Globus pallidus (tissue), 1 donor: ENCODE results near the gene INF2.
"Not testable (repeated sequence)": the region's sequence is repeated elsewhere in the genome, so short reads cannot be mapped to it uniquely, and the experiment has no call there.

ENCODE experiments used
- DNase-seq: peaks from one replicate; pipeline ENCODE4 v3.0.0-alpha.2; 2015; ENCODE audit warnings: low spot score

Gene INF2

GRCh38 chr14:104657101-104657524 lies 32.3 kb upstream of the INF2 start:
- peak; percentile 45 for DNase-seq

DNA sequence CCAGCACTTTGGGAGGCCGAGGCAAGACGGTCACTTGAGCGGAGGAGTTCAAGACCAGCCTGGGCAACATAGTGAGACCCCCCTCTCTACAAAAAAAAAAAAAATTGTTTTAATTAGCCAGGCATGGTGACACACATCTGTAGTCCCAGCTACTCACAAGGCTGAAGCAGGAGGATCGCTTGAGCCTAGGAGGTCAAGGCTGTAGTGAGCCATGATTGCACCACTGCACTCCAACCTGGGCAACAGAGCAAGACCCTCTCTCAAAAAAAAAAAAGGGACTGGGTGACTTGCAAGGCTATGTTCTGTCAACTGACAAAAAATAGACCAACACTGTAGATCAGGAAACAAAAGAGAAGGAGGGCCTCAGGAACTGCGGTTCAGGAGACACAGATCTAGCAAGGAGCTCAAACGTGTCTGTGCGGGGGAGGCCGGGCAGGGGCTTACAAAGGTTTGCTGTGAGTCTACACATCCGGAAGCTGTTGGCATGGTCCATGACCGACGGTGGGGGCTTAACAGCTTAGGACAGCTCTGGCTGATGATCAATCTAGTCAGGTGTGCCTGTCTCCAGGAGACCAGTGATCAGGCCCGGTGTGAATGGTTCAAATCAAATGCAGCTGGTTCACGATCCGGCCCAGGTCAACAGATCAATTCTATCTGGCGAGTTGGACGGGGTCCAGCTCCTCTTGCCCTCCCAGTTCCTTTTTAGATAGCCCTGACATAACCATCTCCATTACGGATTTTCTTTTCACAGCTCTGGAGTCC lies 31.7 kb upstream of the INF2 start:
- DNase-seq, result no peak

GRCh38 chr14:104658325-104658712 lies 31.1 kb upstream of the INF2 start:
- DNase-seq, result no peak

- no peak for DNase-seq
These were observed 30.3 kb upstream of the INF2 start for GRCh38 chr14:104659146-104659545.

- no peak for DNase-seq
These were observed 29.5 kb upstream of the INF2 start for GRCh38 chr14:104659764-104660523.

DNA sequence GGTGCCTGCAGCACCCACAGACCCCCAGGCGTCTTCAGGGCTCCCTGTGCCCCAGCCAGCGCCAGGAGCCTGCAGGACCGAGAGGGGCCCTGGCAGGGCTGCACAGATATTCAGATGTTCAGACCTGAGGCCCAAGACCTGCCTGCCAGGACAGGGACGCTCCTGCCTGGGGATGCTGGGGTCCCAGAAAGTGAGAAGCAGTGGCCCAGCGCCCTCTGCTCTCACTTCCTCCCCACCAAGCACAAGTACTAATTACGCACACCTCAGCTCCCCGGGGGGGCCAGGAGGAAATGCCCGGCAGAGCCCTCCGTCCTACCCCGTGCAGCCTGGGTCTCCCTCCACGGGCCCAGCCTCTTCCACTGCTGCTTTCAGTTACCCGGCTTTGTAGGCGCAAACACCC lies 28.8 kb upstream of the INF2 start:
- DNase-seq, result no peak

- no peak for DNase-seq
These were observed 28.3 kb upstream of the INF2 start for GRCh38 chr14:104661086-104661485.

DNA sequence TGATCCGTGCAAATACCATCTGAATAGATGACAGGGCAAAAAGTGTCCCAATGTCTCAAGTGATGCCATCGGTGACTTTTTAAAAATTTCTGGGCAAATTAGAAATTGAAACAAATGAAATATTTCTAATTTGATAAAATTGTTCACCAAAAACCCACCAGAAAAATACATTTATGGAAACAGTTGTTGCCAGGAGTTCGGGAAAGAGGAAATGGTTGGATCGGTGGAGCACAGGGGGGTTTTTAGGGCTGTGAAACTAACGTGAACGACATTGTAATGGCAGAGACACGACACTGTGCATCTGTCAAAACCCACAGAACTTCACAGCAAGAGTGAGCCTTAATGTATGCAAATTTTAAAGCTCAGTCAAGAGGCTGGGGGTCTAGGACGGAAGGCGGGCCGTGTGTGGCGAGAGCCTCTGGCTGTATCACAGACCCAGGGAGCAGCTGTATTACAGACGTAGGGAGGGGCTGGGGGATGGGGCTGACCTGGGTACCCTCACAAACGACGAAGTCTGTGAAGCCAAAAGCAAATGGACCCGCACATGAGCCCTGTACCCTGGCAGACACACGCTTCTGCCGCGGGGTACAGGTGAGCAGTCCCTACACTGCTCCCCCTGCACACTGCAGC lies 27.8 kb upstream of the INF2 start:
- DNase-seq, result not testable (repeated sequence)

DNA sequence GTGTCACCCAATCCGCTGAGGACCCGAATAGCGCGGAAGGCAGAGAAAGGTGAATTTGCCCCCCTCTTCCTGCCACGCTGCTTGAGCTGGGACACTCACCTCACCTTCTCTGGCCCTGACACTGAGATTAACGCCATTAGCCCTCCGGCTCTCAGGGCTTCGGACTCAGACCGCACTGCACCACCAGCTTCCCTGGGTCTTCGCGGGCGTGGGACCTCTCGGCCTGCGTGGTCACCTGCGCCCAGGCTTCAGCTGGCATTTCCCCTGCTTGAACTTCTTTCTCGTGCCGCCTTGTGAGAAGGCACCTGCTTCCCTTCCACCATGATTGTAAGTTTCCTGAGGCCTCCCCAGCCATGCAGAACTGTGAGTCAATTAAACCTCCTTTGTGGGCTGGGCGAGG lies 26.9 kb upstream of the INF2 start:
- DNase-seq, result not testable (repeated sequence)

DNA sequence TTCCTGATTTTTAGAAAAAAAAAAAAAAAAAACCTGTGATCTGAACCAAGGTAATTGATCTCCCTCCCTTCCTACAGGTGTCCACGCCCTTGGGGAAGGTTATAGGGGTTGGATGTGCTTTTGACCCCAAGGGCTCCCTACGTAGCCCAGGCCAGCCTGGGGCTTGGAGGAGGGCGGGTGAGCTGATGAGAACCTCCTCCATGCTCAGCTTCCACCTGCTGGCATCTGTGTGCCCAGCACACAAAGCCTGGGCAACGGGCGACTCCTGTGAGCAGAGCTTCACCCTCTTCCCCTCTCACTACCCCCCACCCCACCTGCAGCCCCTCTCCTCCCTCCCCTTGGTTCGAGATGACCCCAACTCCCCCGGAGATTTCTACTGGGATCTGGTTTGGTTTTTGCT lies 25.3 kb upstream of the INF2 start:
- DNase-seq, result no peak

GRCh38 chr14:104664588-104664987 lies 24.8 kb upstream of the INF2 start:
- DNase-seq, result no peak

GRCh38 chr14:104665114-104665656 lies 24.2 kb upstream of the INF2 start:
- DNase-seq, result no peak

DNA sequence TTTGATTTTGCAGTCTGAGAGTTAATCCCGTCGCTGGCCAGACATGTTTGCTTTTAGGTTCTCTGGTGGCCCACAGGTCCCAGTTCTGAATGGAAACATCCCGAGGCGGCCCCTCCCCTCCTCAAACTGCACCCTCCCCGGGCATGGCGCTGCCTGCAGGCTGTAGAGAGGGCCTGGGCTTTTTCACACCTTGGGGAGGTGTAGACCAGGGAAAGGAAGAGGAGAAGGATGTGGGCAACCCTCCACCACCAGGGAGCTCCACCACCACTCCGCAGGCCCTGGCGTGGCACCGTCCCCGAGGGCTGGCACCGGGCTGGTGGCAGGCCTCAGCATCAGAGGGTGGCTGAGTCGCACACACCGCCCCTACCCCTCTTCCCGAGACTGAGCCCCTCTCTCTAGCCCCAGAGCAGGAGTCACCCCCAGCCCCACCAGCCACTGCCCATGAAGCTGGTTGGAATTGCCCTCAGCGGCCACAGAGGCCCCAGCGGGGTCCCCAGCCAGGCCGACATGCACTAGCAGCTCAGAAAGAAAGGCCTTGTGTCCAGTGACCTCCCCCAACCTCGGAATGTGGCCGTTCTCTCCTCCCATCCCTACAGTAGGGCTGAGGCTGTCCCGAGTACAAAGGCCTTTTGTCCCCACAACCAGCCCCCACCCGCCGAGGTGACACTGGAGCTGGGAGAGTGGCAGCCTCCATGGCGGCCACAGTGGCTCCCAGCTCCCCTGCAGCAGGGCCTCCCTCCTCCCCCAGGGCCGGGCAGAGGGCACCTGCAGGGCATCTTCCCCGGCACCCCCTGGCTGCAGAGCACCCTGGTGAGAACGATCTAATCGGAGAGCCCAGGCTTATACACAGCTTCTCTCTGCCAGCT lies 23.5 kb upstream of the INF2 start:
- DNase-seq, result peak; percentile 99

GRCh38 chr14:104666523-104666895 lies 22.9 kb upstream of the INF2 start:
- DNase-seq, result not testable (repeated sequence)

- DNase-seq, result no peak
These were observed 22.4 kb upstream of the INF2 start for GRCh38 chr14:104666981-104667380.

GRCh38 chr14:104669697-104670096 lies 19.7 kb upstream of the INF2 start:
- DNase-seq, result no peak

- not testable (repeated sequence) for DNase-seq
These were observed 18.0 kb upstream of the INF2 start for GRCh38 chr14:104671330-104671977.

DNA sequence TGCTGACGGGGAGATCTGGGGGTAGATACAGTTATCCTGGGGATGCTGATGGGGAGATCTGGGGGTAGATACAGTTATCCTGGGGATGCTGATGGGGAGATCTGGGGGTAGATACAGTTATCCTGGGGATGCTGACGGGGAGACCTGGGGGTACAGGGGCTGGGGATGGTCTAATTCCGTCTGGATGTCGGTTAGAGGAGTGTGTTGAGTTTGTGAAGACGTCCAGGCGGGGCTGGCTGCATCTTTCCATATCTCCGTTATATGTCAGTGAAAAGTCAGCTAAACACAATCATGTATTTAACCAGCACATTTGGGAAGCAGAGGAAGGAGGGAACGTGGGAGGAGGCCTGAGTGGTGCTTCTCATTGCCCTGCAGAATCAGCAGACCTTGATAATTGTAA lies 17.3 kb upstream of the INF2 start:
- not testable (repeated sequence) for DNase-seq

- no peak for DNase-seq
These were observed 15.9 kb upstream of the INF2 start for GRCh38 chr14:104673481-104673880.

DNA sequence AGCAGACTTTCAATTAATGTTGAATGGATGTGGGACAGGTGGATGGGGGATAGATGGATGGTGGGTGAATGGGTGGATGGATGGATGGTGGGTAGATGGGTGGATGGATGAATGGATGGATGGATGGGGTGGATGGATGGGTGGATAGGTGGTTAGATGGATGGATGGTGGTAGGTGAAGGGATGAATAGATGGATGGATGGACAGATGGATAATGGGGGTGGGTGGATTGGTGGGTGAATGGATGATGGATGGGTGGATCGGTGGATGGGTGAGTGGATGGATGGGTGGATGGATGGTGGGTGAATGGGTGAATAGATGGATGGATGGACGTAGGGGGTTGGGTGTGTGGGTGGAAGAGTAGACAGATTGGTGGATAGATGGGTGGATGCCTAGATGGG lies 14.0 kb upstream of the INF2 start:
- no peak for DNase-seq

DNA sequence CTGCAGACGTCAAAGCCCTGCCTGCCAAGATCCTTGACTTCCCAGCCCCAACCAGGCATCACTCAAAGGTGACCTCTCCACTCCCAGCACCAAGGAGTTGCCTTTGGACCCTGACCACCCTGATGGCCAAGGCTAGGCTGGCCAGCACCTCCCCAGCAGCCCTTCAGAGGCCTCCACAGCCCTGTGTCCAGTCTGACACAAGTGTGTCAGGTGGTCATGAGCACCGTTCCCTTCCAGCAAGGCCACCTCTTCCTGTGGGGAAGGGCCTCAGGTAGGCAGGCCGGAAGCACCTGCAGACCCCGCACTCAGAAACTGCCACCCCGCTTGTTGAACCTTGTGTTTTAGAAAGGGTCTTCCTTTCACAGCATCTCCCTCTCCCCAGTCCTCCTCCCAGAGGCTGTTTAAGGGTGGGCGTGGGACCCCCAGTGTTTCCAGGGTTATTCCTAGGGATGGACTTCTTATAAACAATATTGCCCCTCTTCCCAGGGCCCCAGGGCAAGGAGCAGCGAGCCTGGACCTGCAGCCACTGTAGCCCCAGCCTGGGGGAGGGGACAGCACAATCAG lies 13.2 kb upstream of the INF2 start:
- no peak for DNase-seq
